ENCODE measurements around the gene TOMM34. TPM values are rescaled to one million over a fixed set of nuclear protein-coding genes. Genes with fewer than 3 reads are reported as not detected.

Gene TOMM34
- polyA plus RNA-seq, 1 donor from 2014 or later: 33.0 TPM

DNA sequence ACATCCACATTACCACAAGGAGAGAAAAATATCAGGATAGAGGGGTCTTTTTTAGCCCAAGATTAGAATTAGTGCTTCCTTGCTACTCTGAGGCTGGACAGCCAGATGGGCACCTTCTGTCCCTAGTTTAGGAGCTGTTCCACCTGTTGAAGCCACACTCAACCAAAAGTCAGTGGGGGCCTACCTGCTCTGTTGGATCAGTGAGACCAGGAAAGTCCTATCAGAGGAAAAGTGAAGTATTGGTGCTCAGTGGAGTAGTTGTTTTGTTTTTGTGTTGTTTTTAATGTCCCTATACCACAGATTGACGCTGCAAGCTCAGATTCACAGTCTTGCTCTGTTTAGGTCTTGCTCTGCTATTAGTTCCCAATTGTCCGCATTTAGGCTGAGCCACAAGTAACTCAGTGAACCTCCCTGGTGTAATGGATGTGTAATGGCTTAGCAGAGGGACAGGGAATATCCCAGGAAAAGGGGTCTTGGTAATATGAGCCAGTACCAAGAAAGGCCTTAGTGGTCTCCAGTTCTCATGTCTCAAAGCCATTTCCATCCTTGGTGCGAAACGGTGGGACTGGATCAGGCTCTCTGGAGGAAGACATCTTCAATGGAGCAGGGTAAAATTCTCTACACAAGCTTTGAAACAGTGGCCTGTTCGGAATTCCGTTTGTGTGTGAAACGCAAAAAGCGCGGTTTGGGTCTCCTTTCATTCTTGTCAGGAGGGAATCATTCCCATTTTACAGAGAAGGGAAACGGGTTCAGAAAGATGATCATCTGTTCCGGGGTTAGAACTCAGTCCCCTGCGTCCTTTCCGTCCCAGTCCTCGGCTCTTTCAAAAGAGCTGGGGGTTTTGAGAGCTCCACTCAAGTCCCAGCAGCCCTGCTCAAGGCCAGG lies 51.0 kb downstream of the TOMM34 start:
- Mint-ChIP-seq H3K27ac (peak overlapping the region; percentile 53 to 85 (median 80)), H3K36me3 (no peaks in the 10 kb centered on the region), H3K4me3 (peak overlapping the region; percentile 87 to 92 (median 89)), H3K9me3 (no peaks in the 10 kb centered on the region), H3K27me3 (no peaks in the 10 kb centered on the region), H3K4me1 (peaks cover 7 to 16% (median 12%) of the 10 kb centered on the region in 3 donors)

DNA sequence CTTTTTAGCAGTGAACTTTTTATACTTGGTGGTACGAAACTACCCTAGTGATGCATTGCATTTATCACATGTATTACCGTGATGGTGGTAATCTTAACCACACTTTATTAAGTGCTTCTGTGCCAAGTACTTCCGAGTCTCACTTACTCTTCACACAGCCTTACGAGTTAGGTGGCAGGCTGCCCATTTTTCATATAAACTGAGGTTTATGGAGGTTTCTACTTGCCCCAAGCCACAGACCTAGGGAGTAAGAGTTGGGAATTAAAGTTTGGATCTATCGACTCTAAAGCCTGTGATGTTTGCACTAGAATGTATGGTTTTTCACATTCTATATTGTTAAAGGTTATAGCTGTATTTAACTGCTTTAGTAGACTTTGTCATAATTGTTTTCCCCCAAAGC lies 55.8 kb downstream of the TOMM34 start:
- Mint-ChIP-seq H3K27ac (no peak overlapping the region), H3K27me3 (no peaks in the 10 kb centered on the region), H3K36me3 (no peaks in the 10 kb centered on the region), H3K4me1 (peaks cover 10 to 18% (median 15%) of the 10 kb centered on the region in 3 donors), H3K4me3 (no peak overlapping the region), H3K9me3 (no peaks in the 10 kb centered on the region)

DNA sequence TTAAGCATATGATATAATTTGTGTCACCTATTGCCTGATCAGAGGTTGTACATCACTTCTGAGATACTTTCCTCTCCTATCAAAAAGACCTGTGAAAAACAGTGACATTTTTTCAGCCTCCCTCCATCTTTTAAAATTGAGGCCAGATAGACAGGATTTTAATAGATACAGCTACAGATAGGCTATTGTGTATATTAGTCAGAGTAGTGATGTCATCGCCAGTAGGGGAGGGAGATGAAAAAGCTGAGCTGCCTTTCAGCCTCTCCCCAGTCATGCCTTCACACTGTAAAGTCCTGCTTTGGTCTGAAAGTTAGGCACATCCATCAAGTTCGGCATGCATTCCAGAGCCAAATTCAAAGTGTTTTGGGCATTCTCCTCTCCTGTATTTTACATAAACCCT lies 58.2 kb downstream of the TOMM34 start:
- H3K27me3 Mint-ChIP-seq: no peaks in the 10 kb centered on the region
- no peaks in the 10 kb centered on the region for H3K36me3 Mint-ChIP-seq
- H3K4me3 Mint-ChIP-seq: no peak overlapping the region
- H3K27ac Mint-ChIP-seq: no peak overlapping the region
- H3K9me3 Mint-ChIP-seq: no peaks in the 10 kb centered on the region
- H3K4me1 Mint-ChIP-seq: peaks cover 22 to 26% (median 25%) of the 10 kb centered on the region in 3 donors

DNA sequence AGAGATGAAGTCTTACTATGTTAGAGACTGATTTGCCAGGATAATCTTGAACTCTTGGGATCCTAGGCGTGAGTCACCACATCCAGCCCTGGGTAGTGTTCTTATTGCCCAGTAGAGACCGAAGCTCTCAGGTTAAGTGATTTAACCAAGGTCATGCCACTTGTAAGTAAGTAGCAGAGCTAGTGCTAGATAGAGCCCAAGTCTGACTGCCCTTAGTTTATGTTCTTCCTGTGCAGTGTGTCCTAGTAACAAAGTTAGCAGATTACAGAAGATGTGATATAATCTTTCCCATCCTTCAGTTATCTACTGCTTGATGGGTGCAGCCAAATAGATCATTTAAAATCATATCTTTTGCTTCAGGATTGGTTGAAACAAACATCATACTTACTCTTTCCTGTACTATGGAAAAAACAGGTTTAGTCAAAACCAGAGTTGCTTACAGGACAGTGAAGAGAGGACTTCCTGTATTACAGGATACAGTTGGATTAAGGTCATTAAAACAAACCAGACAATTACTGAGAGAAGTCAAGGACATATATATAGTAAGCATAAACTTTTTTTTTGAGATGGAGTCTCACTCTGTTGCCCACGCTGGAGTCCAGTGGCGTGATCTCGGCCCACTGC lies 59.9 kb downstream of the TOMM34 start:
- Mint-ChIP-seq H3K4me3 (peak overlapping the region in 1 of 4 donors; percentile 55), H3K4me1 (peaks cover 37 to 40% (median 39%) of the 10 kb centered on the region in 3 donors), H3K27me3 (no peaks in the 10 kb centered on the region), H3K9me3 (no peaks in the 10 kb centered on the region), H3K27ac (peak overlapping the region in 1 of 3 donors; percentile 78), H3K36me3 (no peaks in the 10 kb centered on the region)

DNA sequence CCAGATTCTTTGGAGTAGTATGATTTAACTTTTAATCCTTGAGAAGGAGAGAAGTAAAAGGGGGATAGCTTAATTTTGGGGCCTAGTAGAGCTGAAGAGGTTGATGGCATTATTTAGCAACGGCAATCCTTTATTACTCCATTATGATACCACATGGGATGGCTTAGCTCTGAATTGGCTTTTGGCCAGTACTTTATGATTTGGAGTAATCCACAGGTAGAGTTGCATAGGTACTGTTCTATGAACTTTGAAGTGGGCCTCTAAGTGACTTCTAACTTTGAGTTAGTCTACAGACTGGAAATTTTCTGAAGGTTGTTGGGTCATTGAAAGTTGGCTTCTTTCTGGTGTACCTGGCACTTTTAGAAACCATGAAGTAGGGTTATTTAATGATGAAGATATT lies 63.1 kb downstream of the TOMM34 start:
- H3K27ac Mint-ChIP-seq: peak overlapping the region in 2 of 3 donors; percentile 0 to 28
- no peaks in the 10 kb centered on the region for H3K27me3 Mint-ChIP-seq

DNA sequence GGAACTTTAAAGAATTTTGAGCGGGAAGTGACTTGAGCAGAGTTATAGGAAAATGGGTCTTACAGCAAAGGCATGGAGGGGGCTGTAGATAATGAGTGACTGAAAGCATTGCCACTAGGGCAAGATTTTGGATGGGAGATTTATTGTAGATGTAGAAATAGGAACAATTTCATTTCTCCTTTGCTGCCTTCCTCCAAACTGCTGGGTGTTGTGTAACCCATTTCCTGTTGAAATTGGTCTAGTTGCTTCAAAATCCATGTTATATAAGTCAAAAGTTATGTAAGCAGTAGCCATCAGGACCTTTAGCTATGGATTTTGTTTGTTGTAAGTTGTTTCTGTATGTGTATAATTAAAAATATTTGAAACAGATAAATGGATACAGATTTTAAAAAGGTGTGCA lies 63.6 kb downstream of the TOMM34 start:
- peak overlapping the region in 2 of 4 donors; percentile 68 to 82 for H3K4me3 Mint-ChIP-seq
- H3K36me3 Mint-ChIP-seq: peaks cover 7% of the 10 kb centered on the region
- peaks cover 56 to 63% (median 57%) of the 10 kb centered on the region in 3 donors for H3K4me1 Mint-ChIP-seq
- H3K27ac Mint-ChIP-seq: peak overlapping the region in 2 of 3 donors; percentile 2 to 23
- no peaks in the 10 kb centered on the region for H3K9me3 Mint-ChIP-seq
- no peaks in the 10 kb centered on the region for H3K27me3 Mint-ChIP-seq

More for the DNA sequence above, 63.1 kb downstream of the TOMM34 start:
- Mint-ChIP-seq H3K4me3 (peak overlapping the region in 2 of 4 donors; percentile 2 to 3), H3K9me3 (no peaks in the 10 kb centered on the region), H3K4me1 (peaks cover 52 to 58% (median 53%) of the 10 kb centered on the region in 3 donors), H3K36me3 (peaks cover 5% of the 10 kb centered on the region)

DNA sequence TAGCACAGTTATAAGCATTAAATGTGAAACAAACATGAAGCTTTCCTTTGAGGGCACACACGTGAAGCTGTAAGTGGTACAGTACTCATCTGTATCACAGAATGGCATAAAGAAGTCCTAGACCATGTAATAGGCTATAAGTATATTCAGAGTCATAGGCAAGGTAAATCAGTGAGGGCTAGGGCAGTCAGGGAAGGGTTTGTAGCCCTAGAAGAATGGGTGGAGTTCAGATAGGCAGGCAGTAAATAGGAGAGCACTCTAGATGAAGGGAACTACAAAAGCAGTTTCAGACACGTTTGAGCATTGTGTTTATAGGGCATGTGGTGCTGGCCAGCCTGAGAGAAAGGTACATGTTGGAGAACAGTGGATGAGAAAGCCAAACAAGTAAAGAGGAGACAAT lies 65.2 kb downstream of the TOMM34 start:
- Mint-ChIP-seq H3K4me3 (peak overlapping the region in 2 of 4 donors; percentile 2), H3K9me3 (no peaks in the 10 kb centered on the region), H3K36me3 (peaks cover 8% of the 10 kb centered on the region), H3K4me1 (peaks cover 55 to 63% (median 59%) of the 10 kb centered on the region in 3 donors), H3K27ac (peak overlapping the region in 1 of 3 donors; percentile 74), H3K27me3 (no peaks in the 10 kb centered on the region)

Other genes with a start within 250 kb of the TOMM34 start
- not detected for gene CCN5, start 245.0 kb downstream of the TOMM34 start, polyA plus RNA-seq
- not detected for gene KCNK15, start 214.5 kb downstream of the TOMM34 start, polyA plus RNA-seq
- gene RIMS4, start 149.9 kb downstream of the TOMM34 start, polyA plus RNA-seq: not detected
- 505 TPM for gene YWHAB, start 74.7 kb downstream of the TOMM34 start, polyA plus RNA-seq
- 3.4 TPM for gene PABPC1L, start 50.3 kb downstream of the TOMM34 start, polyA plus RNA-seq
- gene STK4, start 6.1 kb upstream of the TOMM34 start, polyA plus RNA-seq: 131 TPM
- not detected for gene KCNS1, start 140.7 kb upstream of the TOMM34 start, polyA plus RNA-seq
- gene WFDC5, start 154.8 kb upstream of the TOMM34 start, polyA plus RNA-seq: not detected
- not detected for gene WFDC12, start 164.1 kb upstream of the TOMM34 start, polyA plus RNA-seq
- 0.65 TPM for gene PI3, start 214.5 kb upstream of the TOMM34 start, polyA plus RNA-seq
- gene SEMG1, start 246.6 kb upstream of the TOMM34 start, polyA plus RNA-seq: not detected

Data from IgD-negative memory B cell (primary cell).